Left ventricle myocardium inferior (tissue), 1 donor: ENCODE data around the gene WDCP. TPM values are rescaled to one million over a fixed set of nuclear protein-coding genes. Genes with fewer than 3 reads are reported as not detected.

Experiments used
- DNase-seq: peaks from one replicate; pipeline ENCODE4 v3.0.0-alpha.2; 2020
- H3K27ac ChIP-seq: fragments of 200-600 bp; replicated peaks from 2 replicates; pipeline ENCODE4 v1.8.0; 2021
- H3K27me3 ChIP-seq: fragments of 200-600 bp; 2 replicates; pipeline ENCODE4 v1.8.0; 2021; ENCODE audit warnings: low read depth
- H3K36me3 ChIP-seq: fragments of 200-600 bp; 2 replicates; pipeline ENCODE4 v1.8.0; 2021
- H3K4me1 ChIP-seq: fragments of 200-600 bp; 2 replicates; pipeline ENCODE4 v1.8.0; 2021
- H3K4me3 ChIP-seq: fragments of 200-600 bp; 2 replicates; pipeline ENCODE4 v1.8.0; 2021; ENCODE audit warnings: mild to moderate bottlenecking, moderate library complexity
- H3K9me3 ChIP-seq: fragments of 200-600 bp; replicated peaks from 2 replicates; pipeline ENCODE4 v1.8.0; 2021
- CTCF ChIP-seq: fragments of 200-600 bp; IDR thresholded peaks from 2 replicates; pipeline ENCODE4 v1.8.0; 2021; ENCODE audit warnings: antibody characterized with exemption, mild to moderate bottlenecking, borderline replicate concordance
- intact Hi-C: fragments of 100-400 bp; cut with micrococcal nuclease; formaldehyde crosslinking; loops from one replicate; pipeline ENCODE4 v1.11.0; 2022
- total RNA-seq: library from RNA; stranded (reverse); fragmentation: NEBNext Ultra II Directional; extraction: Animal tissue kit (Norgen Biotek cat#: 25700); gene quantifications from one replicate; pipeline ENCODE4 v1.2.1, GENCODE V29; 2021
- donor health status: DM: no; HTN: yes; CAD: no; lungs with severe emphysema.

Gene WDCP
- total RNA-seq, 1 donor from 2014 or later = 8.6 TPM

DNA sequence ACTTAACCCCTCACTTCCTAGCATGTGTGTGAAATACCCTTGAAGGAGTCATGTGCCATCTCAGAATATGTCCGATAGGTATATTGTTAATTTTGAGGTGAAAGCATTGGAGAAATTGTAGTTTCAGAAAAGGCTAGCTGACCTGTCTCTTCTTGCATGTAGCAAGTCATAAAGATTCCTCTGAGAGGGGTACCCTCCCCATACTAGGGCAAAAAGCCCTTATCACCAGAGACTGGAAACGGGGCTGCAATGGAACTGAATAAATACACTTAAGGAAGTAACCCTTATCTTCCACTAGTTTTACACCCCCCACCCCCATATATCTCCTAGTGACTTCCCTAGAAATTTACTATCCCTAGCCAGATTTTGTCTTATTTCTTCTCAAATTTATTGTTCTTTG is 30.7 kb upstream of the WDCP start:
- peak overlapping the region; percentile 93 for H3K27ac ChIP-seq
- DNase-seq = no peak
- peak overlapping the region; percentile 91 for H3K4me3 ChIP-seq
- H3K4me1 ChIP-seq = peaks cover 37% of the 10 kb centered on the region
- TF ChIP-seq CTCF = no peak
- intact Hi-C loops = no loop called here
- H3K36me3 ChIP-seq = peaks cover 40% of the 10 kb centered on the region
- no peaks in the 10 kb centered on the region for H3K9me3 ChIP-seq
- no peaks in the 10 kb centered on the region for H3K27me3 ChIP-seq

GRCh38 chr2:24077535-24077877 is 30.3 kb upstream of the WDCP start:
- Histone ChIP-seq H3K36me3 (peaks cover 40% of the 10 kb centered on the region), H3K4me3 (peak overlapping the region; percentile 91)
- intact Hi-C loops = no loop called here

DNA sequence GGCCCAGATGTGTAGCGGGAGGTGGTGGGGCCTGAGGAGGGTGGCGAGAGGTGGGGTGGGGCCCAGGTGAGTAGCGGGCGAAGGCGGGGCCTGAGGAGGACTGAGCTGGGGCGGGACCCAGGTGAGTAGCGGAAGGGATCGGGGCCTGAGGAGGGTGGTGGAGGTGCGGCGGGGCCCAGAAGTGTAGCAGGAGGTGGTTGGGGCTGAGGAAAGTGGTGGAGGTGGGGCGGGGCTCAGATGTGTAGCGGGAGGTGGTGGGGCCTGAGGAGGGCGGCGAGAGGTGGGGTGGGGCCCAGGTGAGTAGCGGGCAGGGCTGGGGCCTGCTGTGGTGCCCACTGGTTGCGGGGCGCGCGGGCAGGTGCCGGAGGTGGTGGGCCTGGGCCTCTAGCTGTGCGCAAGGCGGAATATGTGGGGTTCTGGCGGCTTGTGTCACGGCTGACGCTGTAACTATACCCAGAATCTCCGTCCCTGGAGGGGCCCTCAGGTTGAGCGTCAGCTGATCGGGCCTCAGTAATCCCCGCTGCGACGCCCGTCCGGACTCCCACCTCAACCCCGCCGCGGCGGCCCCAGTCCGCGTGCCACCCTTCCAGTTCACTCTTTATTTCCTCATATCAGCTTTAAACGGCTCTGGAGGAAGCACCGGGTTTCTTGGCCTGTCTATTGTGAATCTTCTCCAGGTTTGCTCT is 29.8 kb upstream of the WDCP start:
- Histone ChIP-seq H3K27ac (peak overlapping the region; percentile 93), H3K4me3 (peak overlapping the region; percentile 91), H3K36me3 (peaks cover 40% of the 10 kb centered on the region), H3K27me3 (no peaks in the 10 kb centered on the region), H3K4me1 (peaks cover 33% of the 10 kb centered on the region), H3K9me3 (no peaks in the 10 kb centered on the region)
- intact Hi-C loops = no loop called here
- no peak for DNase-seq
- TF ChIP-seq CTCF = no peak

More at GRCh38 chr2:24077535-24077877, 30.3 kb upstream of the WDCP start:
- Histone ChIP-seq H3K9me3 (no peaks in the 10 kb centered on the region), H3K27me3 (no peaks in the 10 kb centered on the region), H3K27ac (peak overlapping the region; percentile 93), H3K4me1 (peaks cover 34% of the 10 kb centered on the region)
- TF ChIP-seq CTCF = no peak
- DNase-seq = no peak

DNA sequence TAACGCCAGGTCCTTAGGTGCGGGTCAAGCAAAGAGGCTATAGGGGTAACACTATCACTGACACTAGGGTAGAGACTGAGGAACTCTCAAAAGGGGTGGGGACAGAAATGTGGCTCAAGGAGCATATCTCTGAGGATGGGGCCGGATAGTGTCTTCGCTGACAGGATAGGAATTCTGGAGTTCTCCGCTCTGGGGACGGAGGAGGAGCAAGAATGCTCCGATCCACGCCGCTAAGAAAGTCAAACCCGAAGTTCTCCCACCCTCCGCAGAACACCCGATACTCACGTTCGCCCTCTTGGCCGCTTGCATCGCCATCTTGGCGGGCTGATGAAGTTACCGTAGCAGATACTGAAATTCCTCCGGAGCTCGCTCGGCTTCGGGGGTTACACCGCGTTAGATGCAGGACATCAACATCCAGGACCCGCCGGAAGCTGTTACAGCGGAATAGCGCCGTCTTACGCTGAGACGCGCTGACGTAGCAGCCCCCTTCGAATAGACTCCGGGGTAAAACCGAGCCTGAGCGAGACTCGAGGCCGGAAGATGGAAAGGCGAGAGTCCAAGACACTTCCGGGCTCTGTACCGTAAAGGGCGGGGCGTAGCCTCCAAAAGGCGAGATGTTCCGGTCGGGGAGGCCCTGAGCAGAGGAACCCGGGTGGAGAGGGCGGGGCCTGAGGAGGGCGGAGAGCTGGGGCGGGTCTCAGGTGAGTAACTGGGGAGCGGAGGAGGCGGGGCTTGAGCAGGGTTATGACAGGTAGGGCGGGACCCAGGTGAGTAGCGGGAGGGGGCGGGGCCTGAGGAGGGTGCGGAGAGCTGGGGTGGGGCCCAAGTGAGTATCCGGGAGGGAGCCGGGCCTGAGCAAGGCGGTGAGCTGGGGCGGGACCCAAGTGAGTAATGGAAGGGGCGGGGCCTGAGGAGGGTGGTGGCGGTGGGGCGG is 29.0 kb upstream of the WDCP start, which contains the start of gene SF3B6:
Gene SF3B6, minus strand, starts transcription at position 412 of the 934 bp plus-strand sequence. Its CDS starts 97 bp downstream, at position 315.
- Histone ChIP-seq H3K4me1 (peaks cover 33% of the 10 kb centered on the region), H3K27me3 (no peaks in the 10 kb centered on the region), H3K9me3 (no peaks in the 10 kb centered on the region), H3K36me3 (peaks cover 41% of the 10 kb centered on the region), H3K4me3 (peak within 1 kb of the TSS; percentile 91), H3K27ac (peak within 1 kb of the TSS; percentile 93)
- intact Hi-C loops = no loop called here
- peak; percentile 7 for TF ChIP-seq CTCF
- peak; percentile 97 for DNase-seq

DNA sequence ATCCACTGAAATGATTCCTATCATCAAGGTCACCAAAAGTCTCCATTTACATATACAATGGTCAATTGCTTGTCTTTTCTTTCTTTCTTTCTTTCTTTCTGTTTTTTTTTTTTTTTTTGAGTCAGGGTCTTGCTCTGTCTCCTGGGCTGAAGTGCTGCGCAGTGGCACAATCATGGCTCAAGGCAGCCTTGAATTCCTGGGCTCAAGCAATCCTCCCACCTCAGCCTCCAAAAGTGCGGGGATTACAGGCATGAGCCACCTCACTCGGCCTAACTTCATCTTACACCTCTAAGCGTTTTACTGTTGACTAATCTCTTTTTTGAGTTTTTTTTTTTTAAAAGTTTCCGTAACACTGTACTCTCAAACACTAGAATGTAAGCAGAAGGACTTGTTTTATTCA is 28.1 kb upstream of the WDCP start:
- intact Hi-C loops = no loop called here
- peaks cover 33% of the 10 kb centered on the region for H3K4me1 ChIP-seq
- H3K36me3 ChIP-seq = peaks cover 39% of the 10 kb centered on the region
- no peak for DNase-seq
- H3K27ac ChIP-seq = peak overlapping the region; percentile 93
- H3K9me3 ChIP-seq = no peaks in the 10 kb centered on the region
- no peak for TF ChIP-seq CTCF
- H3K27me3 ChIP-seq = no peaks in the 10 kb centered on the region
- peak overlapping the region; percentile 91 for H3K4me3 ChIP-seq
